ENCODE measurements around the gene EFCAB6.

EFCAB6 gene

GRCh38 chr22:43530349-43531201, 281.5 kb downstream of the EFCAB6 start:
- DNase-seq (ENCODE audit: low read depth, low spot score) = no peak

DNA sequence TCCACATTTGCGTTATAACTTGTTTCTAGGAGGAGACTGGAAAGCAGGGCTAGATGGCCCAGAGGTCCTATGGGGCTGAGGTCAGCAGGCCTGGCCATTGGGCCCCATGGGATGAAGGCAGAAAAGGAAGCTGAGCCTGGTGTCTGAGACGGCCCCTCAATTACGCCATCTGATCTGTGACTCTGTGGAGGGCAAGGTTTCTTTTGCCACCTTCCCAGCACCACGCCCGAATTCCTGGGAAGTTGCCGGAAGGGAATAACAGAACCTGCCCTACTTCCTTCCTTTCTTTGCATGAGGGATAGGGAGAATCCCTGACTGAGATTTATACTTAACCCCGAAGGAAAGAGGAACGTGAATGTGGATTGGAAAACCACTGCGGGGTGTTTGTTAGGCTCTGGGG, 282.2 kb downstream of the EFCAB6 start:
- DNase-seq (ENCODE audit: low read depth, low spot score) = no peak

DNA sequence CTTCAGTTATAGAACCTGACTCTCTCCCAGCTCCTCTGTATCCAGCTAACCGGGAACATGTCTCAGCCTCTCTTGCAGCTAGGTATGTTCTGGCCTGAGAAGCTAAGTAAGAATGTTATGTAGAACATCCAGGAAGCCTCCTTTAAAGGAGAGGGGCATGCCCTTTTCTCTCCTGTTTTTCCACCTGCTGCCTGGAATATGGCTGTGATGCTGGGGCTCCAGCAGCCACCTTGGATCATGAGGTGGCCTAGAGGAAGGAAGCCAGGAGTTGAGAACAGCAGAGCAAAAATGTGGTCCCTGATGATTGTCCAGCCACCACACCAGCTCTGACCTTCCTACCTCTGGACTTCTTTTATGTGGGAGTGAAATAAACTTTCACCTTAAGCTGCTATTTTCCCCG, 282.6 kb downstream of the EFCAB6 start:
- no peak for DNase-seq (ENCODE audit: low read depth, low spot score)

- no peak for DNase-seq (ENCODE audit: low read depth, low spot score)
Measured at GRCh38 chr22:43528601-43529360, 283.3 kb downstream of the EFCAB6 start.

- DNase-seq (ENCODE audit: low read depth, low spot score) = no peak
Measured at GRCh38 chr22:43526946-43527345, 285.2 kb downstream of the EFCAB6 start.

DNA sequence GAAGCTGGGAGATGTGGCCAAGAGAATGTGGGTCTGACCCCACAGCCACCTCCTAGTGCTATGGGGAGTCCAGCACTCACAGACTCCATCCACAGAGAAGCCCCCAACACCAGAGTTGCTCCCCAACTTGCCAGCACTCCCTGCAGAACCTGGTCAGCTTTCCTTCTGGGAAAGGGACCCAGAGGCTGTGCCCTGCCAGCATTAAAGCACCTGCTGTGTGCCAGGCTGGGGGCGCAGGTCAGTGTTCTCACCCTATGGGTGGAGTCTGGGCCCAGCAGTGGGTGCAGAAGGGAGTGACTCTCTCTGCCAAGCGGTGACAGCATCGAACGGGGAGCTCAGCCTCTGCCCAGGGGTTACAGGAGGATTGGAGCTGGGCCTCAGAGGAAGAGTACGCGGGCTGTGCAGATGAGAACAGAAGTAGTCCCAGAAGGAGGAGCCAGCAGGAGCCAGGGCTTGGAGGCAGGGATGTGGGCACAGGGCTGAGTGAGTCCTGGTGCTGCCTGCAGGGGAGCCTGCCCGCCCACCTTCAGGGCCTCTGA, 285.9 kb downstream of the EFCAB6 start:
- DNase-seq (ENCODE audit: low read depth, low spot score) = no peak

DNA sequence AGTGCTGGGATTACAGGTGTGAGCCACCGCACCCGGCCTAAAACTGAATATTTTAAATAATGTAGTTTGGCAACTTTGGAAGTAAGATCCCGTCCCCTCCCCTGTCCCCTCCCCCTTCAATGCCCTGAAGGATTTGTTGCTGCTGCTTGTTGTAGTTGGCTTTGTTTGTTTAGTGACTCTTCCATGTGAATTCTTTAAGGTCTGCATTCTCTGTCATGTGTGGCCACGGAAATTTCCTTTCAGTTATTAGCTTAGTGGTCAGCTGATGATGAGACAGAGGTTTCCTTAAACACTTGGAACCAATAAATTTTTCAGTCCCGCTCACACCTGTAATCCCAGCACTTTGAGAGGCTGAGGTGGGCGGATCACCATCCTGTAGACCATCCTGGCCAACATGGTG, 290.4 kb downstream of the EFCAB6 start:
- no peak for DNase-seq (ENCODE audit: low read depth, low spot score)

DNA sequence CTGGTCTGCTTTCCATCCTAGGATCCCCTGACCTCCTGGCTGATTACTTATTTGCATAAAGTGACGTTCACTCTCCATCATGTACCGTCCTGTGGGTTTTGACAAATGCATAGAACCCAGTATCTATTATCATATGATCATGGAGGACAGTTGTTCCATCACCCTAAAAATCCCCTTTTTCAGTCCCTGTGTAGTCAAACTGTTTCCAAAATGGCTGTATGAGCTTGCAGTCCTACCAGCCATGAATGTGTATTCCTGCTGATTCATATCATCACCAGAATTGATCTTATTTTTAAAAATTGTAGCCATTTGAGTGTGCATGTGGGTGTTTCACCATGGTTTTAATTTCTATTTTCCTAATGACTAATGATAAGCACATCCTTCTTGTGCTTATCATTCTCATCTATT, 291.5 kb downstream of the EFCAB6 start:
- DNase-seq (ENCODE audit: low read depth, low spot score) = no peak

- no peak for DNase-seq (ENCODE audit: low read depth, low spot score)
Measured at GRCh38 chr22:43516996-43517635, 295.0 kb downstream of the EFCAB6 start.

DNA sequence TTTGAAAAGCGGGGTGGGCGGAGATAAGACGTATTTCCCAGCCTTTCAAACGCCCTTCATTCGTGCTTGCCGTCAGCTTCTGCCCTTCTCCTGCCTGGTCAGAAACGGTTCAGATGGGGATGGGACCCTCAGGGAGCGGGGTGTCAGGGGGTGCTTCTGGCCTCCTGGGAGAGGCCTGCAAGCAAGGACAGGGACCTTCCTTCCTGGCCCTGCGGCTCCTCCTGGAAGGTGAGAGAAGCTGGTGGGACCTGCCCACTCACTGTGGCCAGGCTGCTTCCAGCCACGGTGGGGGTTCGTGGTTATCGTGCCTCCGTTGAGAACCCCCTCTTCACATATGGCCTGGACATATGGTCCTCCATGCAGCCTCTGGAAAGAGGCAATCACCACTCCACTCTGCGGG, 295.7 kb downstream of the EFCAB6 start:
- DNase-seq (ENCODE audit: low read depth, low spot score) = no peak

DNA sequence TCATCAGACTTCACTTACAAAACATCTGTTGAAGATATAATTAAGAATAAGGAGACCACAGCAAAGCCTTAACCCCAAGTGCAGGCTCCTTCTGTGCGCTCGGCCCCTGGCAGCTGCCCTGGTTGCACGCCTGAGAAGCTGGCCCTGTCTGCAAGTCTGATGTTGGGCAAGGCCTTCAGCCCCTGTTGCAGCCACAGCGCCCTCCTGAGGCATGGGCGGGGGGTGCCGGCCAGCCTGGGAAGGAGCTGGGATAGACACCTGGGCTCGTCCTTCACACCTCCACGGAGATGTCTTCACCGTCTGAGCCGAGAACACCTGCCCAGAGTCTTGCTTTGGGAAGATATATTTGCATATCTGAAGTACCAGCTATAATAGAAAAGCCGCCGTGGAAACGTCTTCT, 296.2 kb downstream of the EFCAB6 start:
- DNase-seq (ENCODE audit: low read depth, low spot score) = no peak

DNA sequence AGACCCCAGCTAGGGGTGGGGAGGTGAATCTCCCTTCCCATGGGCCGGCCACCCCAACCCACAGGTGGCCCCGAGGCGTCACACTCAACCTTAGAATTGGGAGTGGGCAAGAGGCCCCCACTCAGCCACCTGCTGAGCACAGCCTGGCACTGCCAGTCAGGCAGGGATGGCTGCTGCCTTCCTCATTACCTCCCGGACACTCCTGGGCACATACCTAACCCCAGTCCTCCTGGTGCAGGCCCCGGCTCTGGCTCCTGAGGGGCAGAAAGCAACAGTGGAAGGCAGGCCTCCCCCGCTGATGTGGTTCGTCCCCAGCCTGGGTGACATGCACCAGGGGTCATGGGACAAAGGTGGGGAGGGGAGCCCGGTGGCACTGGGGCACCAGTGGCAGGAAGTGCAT, 296.7 kb downstream of the EFCAB6 start:
- DNase-seq (ENCODE audit: low read depth, low spot score) = no peak

DNA sequence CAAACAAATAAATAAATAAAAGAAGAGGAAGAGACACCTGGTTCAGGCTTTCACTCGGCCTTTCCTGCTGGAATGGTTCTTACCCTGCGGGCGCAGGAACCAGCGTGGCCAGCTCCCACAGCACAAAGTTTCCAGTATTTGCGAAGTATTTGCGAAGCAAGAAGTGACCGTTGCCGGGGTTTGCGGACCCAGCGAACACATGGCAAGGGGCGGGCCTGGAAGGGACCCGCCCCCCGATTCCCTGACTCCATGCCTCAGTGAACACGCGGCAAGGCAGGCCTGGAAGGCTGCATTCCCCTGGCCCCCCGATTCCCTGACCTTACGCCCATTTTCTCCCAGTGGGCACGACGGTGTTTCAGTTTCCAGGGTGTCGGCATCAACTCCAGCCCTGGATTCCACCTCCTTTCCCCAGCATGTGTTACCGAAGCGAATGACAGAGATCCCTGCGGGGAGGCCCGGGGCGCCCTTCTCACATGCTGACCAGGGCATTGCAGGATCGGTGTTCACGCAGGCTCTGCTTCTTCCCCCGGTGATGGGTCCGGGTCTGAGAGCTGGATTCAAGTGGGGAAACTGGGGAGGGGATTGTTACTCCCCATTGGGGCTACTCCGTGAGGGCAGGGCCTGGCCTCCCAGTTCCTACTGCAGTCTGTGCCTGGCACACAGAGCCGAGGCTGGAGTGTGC, 297.5 kb downstream of the EFCAB6 start:
- DNase-seq (ENCODE audit: low read depth, low spot score) = no peak

DNA sequence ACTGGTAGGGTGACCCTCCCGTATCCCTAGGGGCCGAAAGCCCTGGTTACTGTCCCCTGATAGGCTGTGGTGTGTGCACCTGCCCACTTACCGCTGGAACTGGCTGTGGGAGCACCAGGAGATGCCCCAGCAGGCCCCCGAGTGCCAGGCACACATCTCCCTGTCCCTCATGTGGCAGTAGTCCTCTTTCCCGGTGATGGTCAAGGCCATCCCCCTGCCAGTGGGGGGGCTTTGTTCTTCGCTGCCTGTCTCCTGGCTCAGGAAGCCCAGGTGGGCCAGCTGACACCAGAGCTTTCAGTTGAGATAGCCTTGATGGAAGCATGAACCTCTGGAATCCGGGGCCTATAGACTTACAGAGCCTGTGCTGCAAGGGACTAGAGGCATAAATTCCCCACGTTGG, 299.8 kb downstream of the EFCAB6 start:
- DNase-seq (ENCODE audit: low read depth, low spot score) = no peak

DNA sequence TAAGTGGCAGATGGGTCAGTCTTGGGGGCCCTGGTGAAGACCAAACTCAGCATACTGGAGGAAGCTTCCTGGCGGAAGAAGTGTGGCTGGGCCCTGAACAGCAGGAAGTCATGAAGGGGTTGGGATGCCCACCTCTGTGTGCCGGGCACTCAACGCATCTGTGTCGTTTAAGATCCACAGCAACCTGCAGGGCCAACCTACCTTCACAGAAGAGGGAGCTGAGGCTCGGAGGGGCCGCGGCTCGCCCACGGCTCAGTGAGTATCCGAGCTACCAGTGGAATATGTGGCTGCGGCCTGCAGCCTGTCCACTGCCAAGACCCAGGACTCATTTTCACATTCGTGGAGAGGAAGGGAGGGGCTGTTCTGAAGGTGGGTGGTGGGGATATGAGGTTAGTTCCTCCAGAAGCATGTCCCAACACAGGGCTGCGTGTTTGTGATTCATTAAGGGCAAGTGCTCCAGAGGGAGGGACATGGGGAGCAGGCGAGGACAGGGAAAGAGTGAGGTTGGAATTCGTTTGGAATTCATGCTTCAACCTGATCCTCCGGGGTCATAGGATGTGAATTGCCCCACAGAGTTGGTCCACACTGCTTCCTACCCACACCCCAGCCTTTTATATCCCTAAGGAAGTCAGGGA, 300.7 kb downstream of the EFCAB6 start:
- DNase-seq (ENCODE audit: low read depth, low spot score) = no peak

- DNase-seq (ENCODE audit: low read depth, low spot score) = no peak
Measured at GRCh38 chr22:43510281-43511070, 301.6 kb downstream of the EFCAB6 start.

GRCh38 chr22:43509337-43509736, 302.8 kb downstream of the EFCAB6 start:
- DNase-seq (ENCODE audit: low read depth, low spot score) = no peak

DNA sequence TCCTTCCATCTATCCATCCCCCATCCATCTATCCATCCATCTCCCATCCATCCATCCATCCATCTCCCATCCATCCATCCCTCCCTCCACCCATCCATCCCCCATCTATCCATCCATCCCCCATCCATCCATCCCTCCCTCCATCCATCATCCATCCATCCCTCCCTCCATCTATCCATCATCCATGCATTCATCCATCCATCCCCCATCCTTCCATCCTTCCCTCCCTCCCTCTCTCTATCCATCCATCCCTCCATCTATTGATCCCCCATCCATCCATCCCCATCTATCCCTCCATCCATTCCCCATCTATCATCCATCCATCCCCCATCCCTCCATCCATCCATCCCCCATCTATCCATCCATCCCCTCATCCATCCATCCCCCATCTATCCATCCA, 303.6 kb downstream of the EFCAB6 start:
- DNase-seq (ENCODE audit: low read depth, low spot score) = no peak

DNA sequence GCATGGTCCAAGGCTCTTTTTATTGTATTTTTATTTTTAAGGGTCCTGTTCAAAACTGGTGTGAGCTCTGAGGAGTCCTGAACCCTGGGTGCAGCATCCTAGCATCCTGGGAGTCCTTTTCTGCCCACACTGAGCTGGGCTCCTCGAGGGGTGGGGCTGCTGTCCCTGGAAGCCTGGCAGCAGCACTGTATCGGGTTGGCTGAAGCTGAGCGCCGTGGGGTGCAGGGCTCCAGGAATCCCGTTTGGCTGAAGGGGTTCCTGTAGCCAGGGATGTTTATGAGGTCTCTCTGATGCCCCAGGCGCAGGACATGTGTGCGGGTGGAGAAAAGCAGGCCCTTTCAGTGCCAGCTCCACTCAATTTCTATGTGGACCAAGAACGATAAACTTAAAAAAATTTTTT, 304.9 kb downstream of the EFCAB6 start:
- DNase-seq (ENCODE audit: low read depth, low spot score) = no peak

DNA sequence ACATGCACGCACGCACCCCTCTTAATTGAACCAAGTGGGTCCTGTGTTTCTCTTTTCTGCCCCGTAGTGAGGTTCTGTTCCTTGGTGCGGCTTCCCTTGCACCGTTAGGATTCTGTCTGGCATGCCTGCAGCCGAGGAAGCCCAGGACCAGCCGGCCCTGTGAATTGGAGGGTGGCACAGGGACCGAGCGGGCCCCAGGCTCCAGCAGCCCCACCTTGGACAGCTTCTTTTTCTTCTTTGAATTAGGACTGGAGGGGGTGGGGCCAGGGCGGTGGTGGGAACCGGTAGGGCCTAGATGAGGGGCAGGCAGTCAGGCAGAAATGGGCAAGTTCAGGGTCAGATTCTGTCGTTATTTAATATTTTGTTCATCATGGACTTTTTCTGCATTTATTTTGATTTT, 305.6 kb downstream of the EFCAB6 start:
- no peak for DNase-seq (ENCODE audit: low read depth, low spot score)

Data from iPS DF 19.7 (cell line).